HG03521 (cell line): Measurements from ENCODE around the gene CNTLN.
"Not testable (repeated sequence)": the region's sequence is repeated elsewhere in the genome, so short reads cannot be mapped to it uniquely, and the experiment has no call there.

Experiments
- ATAC-seq: cut with Tn5 transposase; IDR thresholded peaks from one replicate; pipeline ENCODE4 v1.9.1; 2021; ENCODE audit warnings: mild to moderate bottlenecking, moderate library complexity; ENCODE audit not compliant: unreplicated experiment

The CNTLN gene

GRCh38 chr9:17291766-17292165 is 156.9 kb downstream of the CNTLN start:
- no peak for ATAC-seq

GRCh38 chr9:17293685-17294084 is 158.8 kb downstream of the CNTLN start:
- ATAC-seq: no peak

GRCh38 chr9:17294822-17295624 is 160.2 kb downstream of the CNTLN start:
- ATAC-seq: no peak

GRCh38 chr9:17315341-17315740 is 180.5 kb downstream of the CNTLN start:
- ATAC-seq: no peak

GRCh38 chr9:17318821-17319320 is 184.0 kb downstream of the CNTLN start:
- no peak for ATAC-seq

- ATAC-seq: no peak
Measured at GRCh38 chr9:17319864-17320263, 185.0 kb downstream of the CNTLN start.

- ATAC-seq: no peak
Measured at GRCh38 chr9:17322882-17323864, 188.3 kb downstream of the CNTLN start.

- ATAC-seq: no peak
Measured at GRCh38 chr9:17328331-17328730, 193.5 kb downstream of the CNTLN start.

- ATAC-seq: no peak
Measured at GRCh38 chr9:17330097-17330496, 195.3 kb downstream of the CNTLN start.

- ATAC-seq: no peak
Measured at GRCh38 chr9:17332115-17332514, 197.3 kb downstream of the CNTLN start.

- no peak for ATAC-seq
Measured at GRCh38 chr9:17339156-17339555, 204.3 kb downstream of the CNTLN start.

- no peak for ATAC-seq
Measured at GRCh38 chr9:17342696-17343095, 207.9 kb downstream of the CNTLN start.

GRCh38 chr9:17349831-17350230 is 215.0 kb downstream of the CNTLN start:
- ATAC-seq: no peak

GRCh38 chr9:17354006-17354405 is 219.2 kb downstream of the CNTLN start:
- ATAC-seq: not testable (repeated sequence)

- no peak for ATAC-seq
Measured at GRCh38 chr9:17361378-17361777, 226.5 kb downstream of the CNTLN start.

GRCh38 chr9:17367035-17367434 is 232.2 kb downstream of the CNTLN start:
- no peak for ATAC-seq

- ATAC-seq: no peak
Measured at GRCh38 chr9:17380126-17380861, 245.5 kb downstream of the CNTLN start.

- ATAC-seq: no peak
Measured at GRCh38 chr9:17387565-17387964, 252.7 kb downstream of the CNTLN start.

GRCh38 chr9:17389026-17389425 is 254.2 kb downstream of the CNTLN start:
- ATAC-seq: no peak

GRCh38 chr9:17394881-17395510 is 260.2 kb downstream of the CNTLN start:
- no peak for ATAC-seq
